H1 (cell line): ENCODE results near the gene PROSER3. TPM values are rescaled to one million over a fixed set of nuclear protein-coding genes. Genes with fewer than 3 reads are reported as not detected.

ENCODE experiments used
- CTCF ChIA-PET: fragments of 300-600 bp; sonication (Branson Sonifier 250); formaldehyde crosslinking; loops from one replicate; lab custom pipeline; 2021; ENCODE audit not compliant: partially characterized antibody; lab: Charles Lee
- POLR2A ChIA-PET: fragments of 300-600 bp; sonication (Branson Sonifier 250); formaldehyde crosslinking; loops from one replicate; lab custom pipeline; 2021; ENCODE audit warnings: inconsistent platforms; ENCODE audit not compliant: partially characterized antibody; lab: Charles Lee
- DNase-seq, 2 experiments: peaks; one replicate each; pipeline versions ENCODE4 v3.0.0 to v3.0.0-alpha.2; 2010 to 2022; ENCODE audit warnings: low spot score in 2 of 2, low read depth in 1 of 2, mixed read lengths in 1 of 2
- FAIRE-seq: peaks from 2 replicates; lab custom pipeline; 2011; peaks lifted over from hg19 to GRCh38; lab: Jason Lieb, UNC
- H2AFZ ChIP-seq: 2 replicates; pipeline ENCODE4 v1.8.1; 2012; ENCODE audit warnings: low read length, inconsistent platforms
- H2AK5ac ChIP-seq: 2 replicates; pipeline ENCODE4 v1.6.1; 2013; ENCODE audit warnings: low read depth, low read length
- H2BK120ac ChIP-seq: replicated peaks from 2 replicates; pipeline ENCODE3; 2013; ENCODE audit warnings: low read depth, low read length, inconsistent platforms
- H2BK12ac ChIP-seq: 2 replicates; pipeline ENCODE4 v1.6.1; 2013; ENCODE audit warnings: low read depth, low read length
- H2BK15ac ChIP-seq: 2 replicates; pipeline ENCODE4 v1.6.1; 2013; ENCODE audit warnings: low read length
- H2BK20ac ChIP-seq: 2 replicates; pipeline ENCODE4 v1.6.1; 2013; ENCODE audit warnings: low read length
- H2BK5ac ChIP-seq: 2 replicates; pipeline ENCODE4 v1.6.1; 2013; ENCODE audit warnings: low read depth, low read length
- H3K14ac ChIP-seq: 2 replicates; pipeline ENCODE4 v1.6.1; 2013; ENCODE audit warnings: inconsistent platforms; ENCODE audit not compliant: insufficient read length
- H3K18ac ChIP-seq: 2 replicates; pipeline ENCODE4 v1.6.1; 2013; ENCODE audit warnings: low read length; ENCODE audit errors: extremely low read depth
- H3K23ac ChIP-seq: 2 replicates; pipeline ENCODE4 v1.6.1; 2013; ENCODE audit warnings: inconsistent platforms; ENCODE audit not compliant: insufficient read length
- H3K23me2 ChIP-seq: 2 replicates; pipeline ENCODE4 v1.6.1; 2013; ENCODE audit warnings: low read depth, low read length
- H3K27ac ChIP-seq: 2 replicates; pipeline ENCODE4 v1.6.1; 2011; ENCODE audit warnings: low read depth, low read length, inconsistent platforms
- H3K27me3 ChIP-seq, 4 experiments: replicated peaks in 1 of 4; 1 replicate in 1 of 4; 2 replicates in 3 of 4; pipeline versions ENCODE4 v1.6.1 to v1.8.1; 2011 to 2013; ENCODE audit warnings: low read length in 3 of 4, mild to moderate bottlenecking in 3 of 4, inconsistent platforms in 2 of 4, mixed read lengths in 2 of 4, moderate library complexity in 1 of 4; ENCODE audit not compliant: control insufficient read depth in 3 of 4, insufficient read depth in 3 of 4; ENCODE audit errors: extremely low read depth in 1 of 4
- H3K36me3 ChIP-seq, 4 experiments: 2 replicates each; pipeline versions ENCODE4 v1.6.1 to v1.8.1; 2011 to 2013; ENCODE audit warnings: mild to moderate bottlenecking in 4 of 4, low read length in 3 of 4, moderate library complexity in 2 of 4, control low read depth in 1 of 4, inconsistent platforms in 1 of 4; ENCODE audit not compliant: insufficient read depth in 4 of 4, control insufficient read depth in 2 of 4
- H3K4ac ChIP-seq: replicated peaks from 2 replicates; pipeline ENCODE3; 2013; ENCODE audit warnings: low read length, low read depth, mixed read lengths, inconsistent platforms; ENCODE audit not compliant: insufficient read length
- H3K4me1 ChIP-seq, 4 experiments: replicated peaks in 1 of 4; 1 replicate in 1 of 4; 2 replicates in 3 of 4; pipeline versions ENCODE4 v1.6.1 to v1.8.1; 2011 to 2013; ENCODE audit warnings: low read length in 3 of 4, inconsistent platforms in 2 of 4, mixed read lengths in 1 of 4; ENCODE audit not compliant: insufficient read depth in 4 of 4, control insufficient read depth in 3 of 4
- H3K4me2 ChIP-seq, 2 experiments: 2 replicates each; pipeline versions ENCODE4 v1.6.1 to v1.8.1; 2011 to 2013; ENCODE audit warnings: low read depth in 2 of 2, low read length in 2 of 2, control low read depth in 1 of 2, inconsistent platforms in 1 of 2, mild to moderate bottlenecking in 1 of 2; ENCODE audit not compliant: insufficient read depth in 1 of 2
- H3K4me3 ChIP-seq, 4 experiments: fragments of 200-600, 300-600 bp in 1 of 4; sonication (generic), shearing (Covaris generic), sonication (Bioruptor Twin) in 1 of 4; 2 replicates each; pipeline versions ENCODE4 v1.5.1 to v1.8.1; 2011 to 2016; ENCODE audit warnings: low read length in 4 of 4, low read depth in 3 of 4, control low read depth in 2 of 4, inconsistent platforms in 2 of 4, mild to moderate bottlenecking in 2 of 4, mixed read lengths in 1 of 4, moderate library complexity in 1 of 4; ENCODE audit not compliant: insufficient read depth in 2 of 4; ENCODE audit errors: extremely low read depth in 1 of 4
- H3K56ac ChIP-seq: replicated peaks from 2 replicates; pipeline ENCODE3; 2013; ENCODE audit warnings: low read depth, mild to moderate bottlenecking, mixed read lengths, low read length, inconsistent platforms; ENCODE audit not compliant: insufficient read length
- H3K79me1 ChIP-seq: 2 replicates; pipeline ENCODE4 v1.6.1; 2013; ENCODE audit warnings: low read depth, low read length, control low read depth
- H3K79me2 ChIP-seq, 2 experiments: 2 replicates each; pipeline versions ENCODE4 v1.6.1 to v1.8.1; 2012 to 2013; ENCODE audit warnings: low read length in 2 of 2, mild to moderate bottlenecking in 2 of 2, inconsistent platforms in 1 of 2; ENCODE audit not compliant: insufficient read depth in 2 of 2, control insufficient read depth in 1 of 2
- H3K9ac ChIP-seq, 4 experiments: replicated peaks in 1 of 4; 1 replicate in 1 of 4; 2 replicates in 3 of 4; pipeline versions ENCODE4 v1.6.1 to v1.8.1; 2011 to 2013; ENCODE audit warnings: low read depth in 3 of 4, low read length in 3 of 4, control low read depth in 2 of 4, mild to moderate bottlenecking in 2 of 4, moderate library complexity in 2 of 4, inconsistent platforms in 1 of 4; ENCODE audit errors: extremely low read depth in 1 of 4
- H3K9me3 ChIP-seq, 2 experiments: 2 replicates each; pipeline versions ENCODE4 v1.6.1 to v1.8.1; 2012 to 2013; ENCODE audit warnings: mild to moderate bottlenecking in 2 of 2, moderate library complexity in 2 of 2, control low read depth in 1 of 2, inconsistent platforms in 1 of 2, low read depth in 1 of 2, low read length in 1 of 2, mixed read lengths in 1 of 2; ENCODE audit not compliant: insufficient read depth in 2 of 2
- H4K20me1 ChIP-seq, 2 experiments: replicated peaks in 1 of 2; 2 replicates each; pipeline versions ENCODE3 to v1.8.1; 2011 to 2013; ENCODE audit warnings: inconsistent platforms in 2 of 2, low read length in 2 of 2, mild to moderate bottlenecking in 1 of 2; ENCODE audit not compliant: insufficient read depth in 2 of 2, control insufficient read depth in 1 of 2
- H4K5ac ChIP-seq: 2 replicates; pipeline ENCODE4 v1.6.1; 2013; ENCODE audit warnings: low read length, low read depth, mixed read lengths, inconsistent platforms; ENCODE audit not compliant: insufficient read length
- H4K8ac ChIP-seq: 2 replicates; pipeline ENCODE4 v1.8.0; 2013; ENCODE audit warnings: mild to moderate bottlenecking, moderate library complexity, low read length, inconsistent platforms; ENCODE audit not compliant: insufficient read depth; ENCODE audit errors: extremely low read depth
- H4K91ac ChIP-seq: replicated peaks from 2 replicates; pipeline ENCODE3; 2013; ENCODE audit warnings: low read length, mixed read lengths, inconsistent platforms; ENCODE audit not compliant: insufficient read length
- ATF2 ChIP-seq: IDR thresholded peaks from 2 replicates; pipeline ENCODE4 v1.6.1; 2012; ENCODE audit warnings: low read length, inconsistent platforms
- BACH1 ChIP-seq: IDR thresholded peaks from 2 replicates; pipeline ENCODE4 v1.6.1; 2012; ENCODE audit warnings: low read length, improper control_type of control experiment
- CHD2 ChIP-seq: IDR thresholded peaks from 2 replicates; pipeline ENCODE4 v1.6.1; 2012; ENCODE audit warnings: low read length, improper control_type of control experiment
- GTF2F1 ChIP-seq: IDR thresholded peaks from 2 replicates; pipeline ENCODE4 v1.6.1; 2012; ENCODE audit warnings: low read depth, low read length, improper control_type of control experiment, borderline replicate concordance
- KDM1A ChIP-seq: fragments of 200-600, 300-600 bp; sonication (generic); IDR thresholded peaks from 2 replicates; pipeline ENCODE4 v1.7.1; 2016; ENCODE audit warnings: mild to moderate bottlenecking, low read length, borderline replicate concordance
- RFX5 ChIP-seq: IDR thresholded peaks from 2 replicates; pipeline ENCODE4 v1.6.1; 2011; ENCODE audit warnings: low read depth, low read length, improper control_type of control experiment, borderline replicate concordance
- SP4 ChIP-seq: IDR thresholded peaks from 2 replicates; pipeline ENCODE4 v1.6.1; 2012; ENCODE audit warnings: low read length, inconsistent platforms
- SRF ChIP-seq: IDR thresholded peaks from 2 replicates; pipeline ENCODE4 v1.6.1; 2011; ENCODE audit warnings: mild to moderate bottlenecking, low read depth, low read length, moderate library complexity
- SUZ12 ChIP-seq: fragments of 200-600 bp; sonication (generic); IDR thresholded peaks from 2 replicates; pipeline ENCODE4 v1.6.1; 2012; ENCODE audit warnings: mild to moderate bottlenecking, inconsistent platforms, low read length, moderate library complexity, mixed read lengths
- TCF12 ChIP-seq: IDR thresholded peaks from 2 replicates; pipeline ENCODE4 v1.6.1; 2011; ENCODE audit warnings: low read depth, mild to moderate bottlenecking, low read length
- TEAD4 ChIP-seq: IDR thresholded peaks from 2 replicates; pipeline ENCODE4 v1.6.1; 2012; ENCODE audit warnings: low read depth, low read length, inconsistent platforms, mixed read lengths
- ZNF274 ChIP-seq: IDR thresholded peaks from 2 replicates; pipeline ENCODE4 v1.7.0; 2012; ENCODE audit warnings: low read length, borderline replicate concordance; ENCODE audit errors: extremely low read depth
- WGBS, 2 experiments: shearing (Covaris generic) in 1 of 2; methylation state at CpG; one replicate each; pipeline versions ENCODE4 v1.1.6 to v1.1.7; 2013 to 2015; ENCODE audit warnings: low lambda C conversion rate in 2 of 2, mixed read lengths in 2 of 2, inconsistent platforms in 1 of 2, low coverage in 1 of 2, missing lambda C conversion rate in 1 of 2; ENCODE audit not compliant: insufficient replicate concordance in 2 of 2, insufficient coverage in 1 of 2, insufficient read length in 1 of 2; ENCODE audit errors: extremely low coverage in 1 of 2, missing lambda C conversion rate in 1 of 2; 5-methylcytosine and 5-hydroxymethylcytosine counted together
- polyA plus RNA-seq, 7 experiments: library from polyadenylated mRNA; depleted of rRNA in 3 of 7; stranded (reverse) in 5 of 7; unstranded in 2 of 7; fragments of >200 nt in 5 of 7; fragments of 200-250 nt in 2 of 7; gene quantifications; 1 replicate in 5 of 7; 2 replicates in 1 of 7; 4 replicates in 1 of 7; pipeline versions ENCODE4 v1.2.1 to v1.2.3, GENCODE V29; 2011 to 2013; ENCODE audit warnings: missing spikeins in 2 of 7, mixed read lengths in 2 of 7
- total RNA-seq: library from RNA; stranded (reverse); fragmentation: NEBNext Ultra II Directional; extraction: Animal tissue kit (Norgen Biotek cat#: 25700); gene quantifications from 2 replicates; pipeline ENCODE4 v1.2.1, GENCODE V29; 2021
- TF ChIP-seq, protein P1 (sequence below): IDR thresholded peaks from 2 replicates; pipeline ENCODE4 v1.6.1; 2012; ENCODE audit warnings: inconsistent platforms

Gene PROSER3
- total and polyA plus RNA-seq, 2 of the 8 experiments (the other 6 are each of a cell fraction or from before 2014, with no cell fraction given) = 17.8 to 28.9 TPM

DNA sequence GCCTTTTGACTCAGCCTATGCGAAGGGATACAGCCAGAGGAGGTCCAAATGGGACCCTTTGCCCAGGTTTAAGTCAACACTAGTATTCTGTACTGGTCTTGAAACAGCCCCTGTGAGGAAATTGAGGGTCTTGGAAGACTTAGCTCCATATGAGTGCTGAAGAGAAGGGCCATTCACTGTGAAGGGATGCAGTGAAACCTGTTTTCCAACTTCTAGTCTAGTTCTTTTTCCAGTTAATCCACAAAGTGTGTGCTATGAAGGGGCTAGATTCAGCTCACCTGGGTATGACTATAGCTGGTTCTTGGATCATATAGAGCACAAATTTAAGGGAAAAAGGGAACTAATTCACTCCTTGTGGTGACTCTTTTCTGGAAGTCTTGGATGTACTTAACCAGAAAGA, 49.6 kb upstream of the PROSER3 start:
- no peak overlapping the region for H4K8ac ChIP-seq
- H2BK120ac ChIP-seq = no peak overlapping the region
- H3K79me2 ChIP-seq = no peaks in the 10 kb centered on the region
- no peak overlapping the region for H3K14ac ChIP-seq
- peaks cover 2 to 11% (median 9%) of the 10 kb centered on the region in 4 experiments; a peak in 6 of 7 replicates for H3K27me3 ChIP-seq
- no peaks in the 10 kb centered on the region; a peak in 1 of 8 replicates for H3K36me3 ChIP-seq
- no peak overlapping the region for H3K23ac ChIP-seq
- no peak overlapping the region for H2BK15ac ChIP-seq
- H3K18ac ChIP-seq = no peak overlapping the region
- POLR2A ChIA-PET = interaction anchor here (1.2 kb wide), 1 partner anchor 202 kb away, joined by 3 read pairs; no protein-coding TSS in a partner anchor
- no peak overlapping the region for H2AFZ ChIP-seq
- H2BK12ac ChIP-seq = no peak overlapping the region
- no peak overlapping the region for H3K27ac ChIP-seq
- no peak for DNase-seq
- peaks cover 0 to 3% of the 10 kb centered on the region in 2 experiments; a peak in 1 of 4 replicates for H3K9me3 ChIP-seq
- H3K4me2 ChIP-seq = no peak overlapping the region
- H3K4ac ChIP-seq = no peak overlapping the region
- H3K9ac ChIP-seq = no peak overlapping the region
- H3K23me2 ChIP-seq = no peaks in the 10 kb centered on the region
- no peak for FAIRE-seq
- CTCF ChIA-PET = interaction anchor here (0.9 to 8.4 kb wide), 4 partner anchors 8 to 152 kb away, joined by 3 to 67 read pairs (median 3); no protein-coding TSS in a partner anchor
- no peaks in the 10 kb centered on the region for H3K79me1 ChIP-seq
- no peak overlapping the region for H2BK20ac ChIP-seq
- no peak overlapping the region for H2BK5ac ChIP-seq
- H3K4me1 ChIP-seq = peaks cover 0 to 8% (median 1%) of the 10 kb centered on the region in 4 experiments; a peak in 2 of 7 replicates
- H4K91ac ChIP-seq = no peak overlapping the region
- H3K56ac ChIP-seq = no peak overlapping the region
- 92% methylated on average over 1 of the region's 1 CpG; no CpG with 5 or more reads in 1 of the 2 experiments for WGBS, 2 experiments
- H4K5ac ChIP-seq = no peak overlapping the region
- H3K4me3 ChIP-seq = no peak overlapping the region
- H2AK5ac ChIP-seq = no peak overlapping the region
- peaks cover 1 to 2% of the 10 kb centered on the region in 2 experiments for H4K20me1 ChIP-seq
- TF ChIP-seq TEAD4 (no peak), BACH1 (no peak), SRF (no peak), SP4 (no peak), ATF2 (no peak), RFX5 (no peak), SUZ12 (no peak), GTF2F1 (no peak), TCF12 (no peak), ZNF274 (no peak), CHD2 (no peak), KDM1A (no peak)
- TF ChIP-seq, protein P1, sequence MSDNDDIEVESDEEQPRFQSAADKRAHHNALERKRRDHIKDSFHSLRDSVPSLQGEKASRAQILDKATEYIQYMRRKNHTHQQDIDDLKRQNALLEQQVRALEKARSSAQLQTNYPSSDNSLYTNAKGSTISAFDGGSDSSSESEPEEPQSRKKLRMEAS = no peak
